Measurements from ENCODE around the gene SYTL3.
"Not testable (repeated sequence)": the region's sequence is repeated elsewhere in the genome, so short reads cannot be mapped to it uniquely, and the experiment has no call there.

The SYTL3 gene

DNA sequence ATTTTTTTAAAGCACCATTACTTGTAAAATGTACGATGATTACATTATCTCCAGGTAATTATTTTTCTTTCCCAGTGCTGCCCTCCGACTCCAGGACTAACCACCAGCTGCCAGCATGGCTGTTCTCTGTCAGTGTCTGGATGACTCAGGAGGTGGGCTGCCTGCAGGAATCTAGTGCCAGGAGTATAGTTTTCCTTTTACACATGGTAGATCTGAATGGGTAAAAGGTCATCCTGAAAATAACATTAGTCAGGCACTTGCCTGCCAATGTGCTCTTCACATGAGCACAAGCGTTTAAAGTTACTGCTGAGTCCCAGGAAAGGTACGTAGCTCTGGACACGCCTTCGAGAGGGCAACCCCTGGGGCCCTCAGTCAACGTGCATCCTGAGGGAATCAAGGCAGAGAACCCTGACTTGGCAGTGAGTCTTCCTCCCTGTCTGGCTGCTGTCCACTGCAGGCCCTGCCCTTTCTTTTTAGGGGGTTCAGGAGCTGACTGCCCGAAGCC lies 7.7 kb upstream of the SYTL3 start:
- DNase-seq, result no peak

DNA sequence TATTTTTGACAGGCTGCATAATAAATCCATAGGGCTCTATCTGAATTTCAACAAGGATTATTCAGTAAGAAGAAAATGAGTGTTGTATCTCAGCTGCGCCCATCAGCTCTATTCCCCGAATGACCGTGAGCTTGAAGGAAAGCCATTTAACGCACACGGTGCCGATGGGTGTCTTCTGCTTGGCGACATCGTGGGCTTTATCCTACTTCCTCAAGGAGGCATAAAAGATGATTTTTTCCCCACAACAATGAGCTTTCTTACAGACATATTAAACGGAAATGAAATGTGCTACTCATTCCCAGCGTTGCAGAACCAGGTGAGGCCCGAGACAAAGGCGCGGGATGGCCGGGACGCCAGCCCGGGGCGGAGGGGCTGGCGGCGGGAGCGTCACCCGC lies 6.0 kb upstream of the SYTL3 start:
- no peak for DNase-seq

DNA sequence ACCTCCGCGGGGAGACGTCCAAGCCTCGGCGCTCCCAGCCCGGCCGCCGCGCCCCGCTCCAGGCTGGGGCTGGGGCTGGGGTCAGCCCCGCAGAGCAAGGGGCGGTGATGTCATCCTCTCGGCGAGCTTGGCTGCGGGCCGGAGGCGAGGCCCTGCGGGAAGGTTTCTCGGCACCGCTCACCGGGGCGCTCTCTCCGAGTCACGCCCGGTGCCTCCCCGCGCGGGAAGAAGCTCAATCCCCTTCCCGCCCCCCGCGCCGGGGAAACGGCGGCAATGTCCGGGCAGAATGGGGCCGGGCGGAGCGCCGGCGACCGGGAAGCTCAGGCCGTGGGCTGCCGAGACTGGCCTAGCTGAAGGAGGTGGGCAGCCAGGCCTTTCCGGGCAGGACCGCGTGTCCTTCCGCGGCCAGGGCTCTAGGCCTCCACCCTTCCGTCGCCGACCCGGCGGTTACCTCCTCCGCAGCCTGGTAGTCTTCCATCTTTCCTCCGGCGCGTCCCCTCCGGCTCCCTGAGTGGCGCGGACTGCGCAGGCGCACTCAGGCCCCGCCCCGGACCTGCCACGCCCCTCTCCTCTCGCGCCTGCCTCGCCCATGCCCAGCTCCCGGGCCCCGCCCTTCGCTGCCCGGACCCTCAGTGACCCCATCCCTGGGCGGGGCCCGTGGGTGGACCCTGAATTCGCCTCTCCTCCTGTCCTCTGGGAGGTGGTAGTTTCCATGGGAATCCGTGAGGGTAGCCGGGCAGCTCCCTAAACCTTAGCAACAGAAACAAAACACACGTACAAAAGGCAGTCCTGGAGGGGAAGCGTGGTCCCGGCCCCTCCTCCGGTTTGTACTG lies 5.4 kb upstream of the SYTL3 start, which contains the start of gene DYNLT1:
Gene DYNLT1 (minus strand): TSS at position 513 of the 833 bp plus-strand sequence. CDS start 35 bp downstream, at position 478.
- DNase-seq, result no peak

DNA sequence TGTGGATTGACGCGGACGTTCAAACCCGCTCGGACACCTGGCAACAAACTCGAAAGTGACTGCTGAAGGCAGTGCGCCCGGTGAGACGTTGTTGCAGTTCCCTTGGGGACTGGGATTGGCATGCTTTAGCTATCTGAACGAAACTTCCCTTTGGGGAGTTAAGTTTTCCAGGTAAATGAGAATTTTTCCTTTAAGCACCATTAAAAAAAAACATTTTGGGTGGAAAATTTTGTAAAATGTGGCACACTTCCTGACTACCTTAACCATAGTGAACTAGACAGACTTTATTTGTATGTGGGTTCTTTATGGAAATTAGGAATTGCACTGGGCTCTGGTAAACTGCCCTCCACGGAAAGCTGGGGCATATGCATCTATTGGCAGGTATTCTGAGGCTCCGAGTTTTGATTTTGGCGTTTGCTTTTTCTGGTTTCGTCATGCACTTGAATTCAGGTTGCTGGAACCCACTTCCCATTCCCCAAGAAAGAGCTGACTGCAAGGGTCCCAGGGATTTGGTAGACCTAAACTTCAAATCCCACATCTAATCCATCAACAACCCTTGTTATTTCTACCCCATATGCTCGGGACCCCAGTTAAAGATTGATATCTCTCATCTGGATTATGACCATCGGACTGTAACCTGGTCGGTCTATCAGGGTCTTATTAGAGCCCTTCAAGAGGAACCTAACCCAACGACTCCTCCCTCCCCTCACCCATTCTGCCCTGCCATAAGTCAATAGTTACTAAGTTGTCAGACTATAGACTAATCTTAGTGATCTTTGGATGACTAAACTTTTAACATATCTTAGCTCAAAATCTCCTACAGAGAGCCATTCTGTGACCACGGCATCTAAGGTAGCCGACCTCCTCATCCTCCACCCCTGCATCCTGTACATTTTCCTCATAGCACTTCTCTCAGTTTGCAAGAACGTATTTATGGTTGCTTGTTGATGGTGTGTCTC lies 4.5 kb upstream of the SYTL3 start:
- DNase-seq, result no peak

DNA sequence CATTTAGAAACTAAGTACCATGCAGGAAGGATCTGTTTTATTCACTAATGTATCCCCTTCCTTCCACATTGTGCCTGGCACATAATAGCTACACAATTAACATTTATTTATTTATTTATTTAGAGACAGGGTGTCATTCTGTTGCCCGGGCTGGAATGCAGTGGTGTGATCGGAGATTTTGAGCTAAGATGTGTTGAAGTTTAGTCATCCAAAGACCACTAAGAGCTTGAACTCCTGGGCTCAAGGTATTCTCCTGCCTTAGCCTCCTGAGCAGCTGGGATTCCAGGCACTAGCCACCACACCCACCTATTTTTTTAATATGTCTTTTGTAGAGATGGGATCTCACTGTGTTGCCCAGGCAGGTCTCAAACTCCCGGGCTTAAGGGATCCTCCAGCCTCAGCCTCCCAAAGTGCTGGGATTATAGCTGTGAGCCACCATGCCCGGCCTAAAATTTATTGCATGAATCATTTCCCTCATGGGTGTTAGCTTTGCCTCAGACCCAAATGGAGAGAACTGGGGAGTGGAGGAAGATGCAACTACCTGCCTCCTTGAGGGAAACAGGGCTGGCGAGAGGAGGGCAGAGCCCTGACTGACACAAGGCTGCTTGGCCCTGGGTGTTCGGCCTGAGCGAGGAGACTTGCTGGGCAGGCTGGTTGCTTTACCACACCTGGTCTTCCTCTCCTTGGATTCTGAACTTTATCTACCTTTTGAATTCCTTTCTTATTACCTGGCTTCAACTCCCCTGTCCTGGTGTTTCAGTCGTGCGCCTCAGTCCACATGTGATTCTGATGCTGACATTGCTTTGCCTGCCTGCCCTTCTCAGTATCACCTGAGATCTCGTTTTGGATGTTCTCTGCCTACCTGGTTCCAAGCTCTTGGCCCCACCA lies 3.6 kb upstream of the SYTL3 start:
- no peak for DNase-seq

DNA sequence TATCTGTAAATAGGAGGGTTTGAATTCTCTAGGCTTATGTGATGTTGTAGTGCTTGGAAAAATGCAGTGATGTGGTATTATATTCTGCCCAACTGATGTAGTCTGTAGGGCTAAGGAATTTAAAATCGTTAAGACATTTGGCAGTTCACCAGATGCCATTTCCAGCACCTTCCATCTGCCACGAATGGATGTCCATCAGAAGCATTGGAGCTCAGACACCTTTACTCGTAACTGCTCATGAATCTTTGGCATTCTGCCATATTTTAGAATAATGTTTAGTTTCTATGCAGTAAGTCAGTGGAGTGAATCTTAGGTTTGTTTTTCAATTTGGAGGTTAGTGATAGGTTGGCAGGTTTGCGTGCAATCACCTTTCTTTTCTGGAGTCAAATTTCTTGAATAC lies 2.4 kb upstream of the SYTL3 start:
- no peak for DNase-seq

DNA sequence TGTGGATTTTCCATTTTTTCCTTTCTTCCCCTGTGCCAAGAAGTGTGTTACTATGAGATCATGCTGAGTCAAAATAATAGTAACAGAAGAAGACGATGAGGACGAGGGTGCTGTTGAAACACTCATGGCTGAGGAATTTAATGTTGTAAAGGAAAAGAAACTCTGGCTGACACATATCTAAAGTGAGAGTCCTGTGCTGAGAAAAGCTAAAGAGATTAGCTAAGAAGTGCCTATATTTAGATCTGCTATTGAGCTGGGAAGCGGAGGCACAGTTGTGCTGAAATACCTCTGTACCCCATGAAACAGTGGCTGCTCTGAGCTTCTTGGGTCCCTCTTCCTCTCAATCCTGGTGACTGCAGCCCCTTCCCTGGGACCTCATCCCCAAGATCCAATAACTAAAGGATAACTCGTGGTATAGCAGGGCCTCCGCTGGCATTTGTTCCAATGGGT lies 1.1 kb upstream of the SYTL3 start:
- no peak for DNase-seq

DNA sequence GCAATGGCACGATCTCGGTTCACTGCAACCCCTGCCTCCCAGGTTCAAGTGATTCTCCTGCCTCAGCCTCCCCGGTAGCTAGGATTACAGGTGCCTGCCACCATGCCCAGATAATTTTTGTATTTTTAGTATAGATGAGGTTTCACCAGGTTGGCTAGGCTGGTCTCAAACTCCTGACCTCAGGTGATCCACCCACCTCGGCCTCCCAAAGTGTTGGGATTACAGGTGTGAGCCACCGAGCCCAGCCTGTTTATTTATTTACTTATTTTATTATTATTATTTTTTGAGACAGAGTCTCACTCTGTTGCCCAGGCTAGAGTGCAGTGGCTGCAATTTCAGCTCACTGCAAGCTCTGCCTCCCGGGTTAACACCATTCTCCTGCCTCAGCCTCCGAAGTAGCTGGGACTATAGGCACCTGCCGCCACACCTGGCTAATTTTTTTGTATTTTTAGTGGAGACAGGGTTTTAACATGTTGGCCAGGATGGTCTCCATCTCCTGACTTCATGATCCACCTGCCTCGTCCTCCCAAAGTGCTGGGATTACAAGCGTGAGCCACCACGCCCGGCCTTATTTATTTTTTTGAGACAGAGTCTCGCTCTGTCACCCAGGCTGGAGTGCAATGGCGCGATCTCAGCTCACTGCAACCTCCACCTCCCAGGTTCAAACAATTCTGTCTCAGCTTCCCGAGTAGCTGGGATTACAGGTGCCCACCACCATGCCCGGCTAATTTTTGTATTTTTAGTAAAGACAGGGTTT lies 2.3 kb downstream of the SYTL3 start:
- DNase-seq, result not testable (repeated sequence)

DNA sequence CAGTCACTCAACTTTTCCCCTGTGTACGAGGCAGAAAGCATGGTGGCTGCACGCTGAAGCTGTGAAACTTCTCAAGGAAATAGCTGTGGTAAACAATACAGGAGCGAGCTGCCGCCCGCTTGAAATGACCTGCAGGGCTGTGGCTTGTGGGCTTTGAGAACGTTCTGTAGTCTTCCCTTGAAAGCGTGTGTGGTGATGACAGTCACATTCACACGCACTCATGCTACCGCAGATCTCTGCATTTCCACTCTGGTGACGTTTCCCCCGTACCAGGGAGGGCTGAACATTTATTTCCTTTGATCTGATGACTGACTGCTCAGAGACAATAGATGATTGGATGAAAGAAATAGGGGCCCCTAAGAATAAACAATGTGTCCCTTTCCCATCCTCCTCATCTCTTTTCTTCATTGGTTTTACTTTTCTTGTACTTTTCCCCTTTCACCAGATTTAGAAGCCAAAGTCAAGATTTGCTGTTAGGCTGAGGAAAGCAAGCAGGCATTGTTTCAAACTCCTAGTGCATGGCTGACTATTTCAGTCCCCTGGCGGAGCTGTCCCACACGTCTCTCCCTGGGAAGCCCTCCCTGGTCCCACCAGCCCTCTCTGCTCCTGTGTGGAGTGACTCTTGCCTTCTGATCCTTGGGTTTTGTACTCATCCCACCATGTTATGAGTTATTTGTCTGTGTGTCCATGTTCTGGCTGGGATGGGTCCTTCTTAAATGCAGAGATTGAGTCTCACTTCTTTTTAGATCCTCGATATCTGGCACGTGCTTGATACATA lies 3.9 kb downstream of the SYTL3 start:
- DNase-seq, result no peak

DNA sequence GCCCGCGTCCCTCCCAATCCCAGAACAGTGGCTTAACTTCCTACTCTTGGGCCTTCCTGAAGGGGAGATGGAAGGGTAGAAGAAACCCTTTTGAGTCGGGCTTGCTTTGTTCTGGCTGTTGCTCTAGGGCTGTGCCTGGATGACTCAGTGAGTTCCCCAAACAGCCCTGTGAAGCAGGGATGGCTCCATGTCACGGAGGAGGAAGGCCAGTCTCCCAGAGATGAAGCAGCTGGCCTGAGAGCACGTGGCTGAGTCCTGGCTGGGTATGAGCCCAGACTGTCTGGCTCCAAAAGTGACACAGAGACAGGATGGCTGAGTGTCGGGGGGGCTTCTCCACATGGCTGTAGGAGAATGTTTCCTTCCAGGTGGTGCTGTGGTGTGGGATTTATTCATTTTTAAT lies 4.6 kb downstream of the SYTL3 start:
- DNase-seq, result no peak

DNA sequence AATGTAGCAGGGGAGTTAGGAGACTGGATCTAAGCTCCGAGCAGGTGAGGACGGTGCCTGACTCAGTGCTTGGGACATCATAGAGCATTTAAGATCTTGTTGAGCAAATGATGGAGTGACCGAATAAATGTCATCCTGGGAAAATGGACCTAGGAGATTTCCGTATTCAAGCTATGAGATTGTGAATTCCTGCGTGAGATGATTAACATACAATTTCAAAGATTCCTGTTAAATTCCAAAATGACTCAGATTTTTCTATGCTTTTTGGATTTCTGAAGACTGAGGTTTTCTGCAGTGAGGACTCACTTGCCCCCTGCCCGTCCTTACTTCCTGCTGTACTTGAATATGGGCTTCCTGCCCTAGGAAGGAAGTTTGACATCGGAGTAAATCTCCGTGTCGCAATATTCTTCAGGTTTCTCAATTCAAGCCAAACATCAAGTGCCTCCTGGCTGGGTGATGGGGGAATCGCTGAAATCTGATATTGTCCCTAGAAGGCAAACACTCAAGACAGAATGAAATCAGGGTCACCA lies 5.2 kb downstream of the SYTL3 start:
- DNase-seq, result no peak

DNA sequence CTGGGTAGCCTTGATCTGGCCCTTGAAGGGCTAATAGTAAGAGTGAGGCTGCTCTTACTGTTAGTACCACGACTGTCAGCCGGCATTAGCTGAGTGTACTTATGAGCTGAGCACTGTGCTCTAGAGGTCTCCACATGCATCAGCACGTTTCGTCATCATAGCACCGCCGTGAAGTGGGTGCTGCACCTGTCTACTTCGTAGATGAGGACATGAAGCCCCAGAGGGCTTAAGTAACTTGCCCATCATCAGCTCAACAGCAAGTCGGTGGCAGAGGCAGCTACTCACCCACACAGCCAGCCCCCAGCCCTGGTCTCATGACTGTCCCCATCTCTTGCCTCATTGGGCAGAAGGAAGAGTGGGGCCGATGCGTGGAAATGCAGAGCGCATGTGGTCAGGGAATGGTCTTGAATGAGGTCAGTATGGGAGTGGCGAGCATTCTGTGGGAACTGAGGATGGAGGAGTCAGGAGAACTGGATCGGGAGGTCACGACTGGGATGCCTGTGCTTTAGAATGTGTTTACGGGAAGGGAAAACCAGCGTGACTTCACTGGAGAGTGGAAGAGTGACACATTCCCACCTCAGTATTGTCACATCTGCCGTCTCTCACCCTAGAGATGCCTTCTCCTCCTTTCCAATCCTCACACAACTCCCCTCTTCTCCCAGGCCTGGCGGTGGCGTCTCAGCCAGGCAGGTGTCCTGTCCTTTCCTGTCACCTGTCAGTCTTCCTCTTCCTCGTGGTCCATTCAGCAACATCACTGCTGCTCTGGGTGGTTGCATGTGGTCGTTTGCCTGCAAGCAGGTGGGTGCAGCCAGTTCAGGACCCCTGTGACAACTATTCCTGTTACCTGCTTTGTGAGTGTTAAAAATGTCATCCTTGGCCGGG lies 6.0 kb downstream of the SYTL3 start:
- DNase-seq, result no peak

DNA sequence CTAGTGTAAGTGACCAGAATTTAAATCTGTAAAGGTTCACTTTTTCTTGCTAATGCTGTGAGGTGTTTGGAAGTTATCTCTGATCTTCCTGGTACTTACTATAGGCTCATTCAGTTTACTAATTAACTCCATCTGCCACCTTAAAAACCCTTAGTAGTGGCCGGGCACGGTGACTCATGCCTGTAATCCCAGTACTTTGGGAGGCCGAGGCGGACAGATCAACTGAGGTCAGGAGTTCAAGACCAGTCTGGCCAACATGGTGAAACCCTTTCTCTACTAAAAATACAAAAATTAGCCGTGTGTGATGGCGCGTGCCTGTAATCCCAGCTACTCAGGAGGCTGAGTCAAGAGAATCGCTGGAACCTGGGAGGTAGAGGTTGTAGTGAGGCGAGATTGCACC lies 7.1 kb downstream of the SYTL3 start:
- DNase-seq, result not testable (repeated sequence)

DNA sequence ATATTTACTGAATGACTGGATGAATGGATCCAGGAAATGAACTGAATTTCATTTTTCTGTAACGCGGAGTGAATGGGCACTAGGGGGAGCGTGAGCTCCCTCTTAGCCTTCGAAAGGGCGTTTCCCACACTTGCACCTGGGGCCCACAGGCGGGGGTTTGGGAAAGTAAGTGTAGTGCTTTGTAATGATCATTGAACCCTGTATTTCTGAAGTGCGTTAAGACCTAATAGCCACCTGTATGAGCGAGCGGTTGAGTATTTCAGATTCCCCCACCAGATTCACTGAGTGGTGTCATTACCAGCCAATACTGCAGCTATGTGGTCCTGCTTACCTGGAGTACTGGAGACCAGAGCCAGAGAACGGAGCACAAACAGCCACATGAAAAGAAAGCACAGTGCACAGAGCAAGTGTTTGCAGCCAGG lies 10.5 kb downstream of the SYTL3 start:
- DNase-seq, result no peak

DNA sequence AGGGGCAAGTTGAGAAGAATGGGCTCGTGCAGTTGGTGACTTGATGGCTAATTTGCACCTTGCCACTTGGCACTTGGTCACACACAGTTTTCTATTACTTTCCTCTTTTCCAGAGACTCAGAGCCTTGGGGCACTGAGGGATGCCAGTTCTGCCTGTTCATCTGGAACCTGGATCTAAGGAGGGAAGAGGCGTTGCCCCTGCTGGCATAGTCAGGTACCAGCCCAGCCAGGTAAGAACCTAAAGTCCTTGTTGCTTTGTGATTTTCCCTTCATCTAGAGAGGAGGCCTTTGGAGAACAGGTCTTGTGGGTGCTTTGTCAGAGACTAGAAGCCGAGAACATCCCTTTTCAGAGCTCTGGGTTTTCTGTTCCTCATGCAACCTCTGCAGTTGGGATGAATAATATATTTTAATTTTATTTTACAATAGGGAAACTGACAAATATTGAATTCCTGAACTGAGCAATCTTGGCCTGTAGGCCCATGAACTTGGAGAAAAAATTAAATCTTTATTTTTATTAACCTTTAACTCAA lies 11.4 kb downstream of the SYTL3 start:
- DNase-seq, result no peak

DNA sequence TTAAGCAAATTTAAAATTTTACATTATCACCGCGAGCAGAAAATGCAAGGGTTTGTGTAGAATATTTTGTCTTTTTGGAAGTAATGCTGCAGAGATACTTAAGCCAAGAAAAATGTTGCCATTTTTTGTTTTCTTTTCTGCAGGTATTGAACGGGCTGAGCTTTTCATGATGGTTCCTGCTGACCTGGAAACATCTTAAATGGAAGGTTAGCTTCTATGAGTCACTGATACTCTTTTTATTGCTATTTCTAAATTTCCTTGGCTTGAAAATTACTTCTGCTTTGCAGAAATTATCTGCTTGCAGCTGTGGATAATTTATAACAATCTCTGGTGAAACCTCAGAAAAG lies 12.7 kb downstream of the SYTL3 start:
- DNase-seq, result no peak

DNA sequence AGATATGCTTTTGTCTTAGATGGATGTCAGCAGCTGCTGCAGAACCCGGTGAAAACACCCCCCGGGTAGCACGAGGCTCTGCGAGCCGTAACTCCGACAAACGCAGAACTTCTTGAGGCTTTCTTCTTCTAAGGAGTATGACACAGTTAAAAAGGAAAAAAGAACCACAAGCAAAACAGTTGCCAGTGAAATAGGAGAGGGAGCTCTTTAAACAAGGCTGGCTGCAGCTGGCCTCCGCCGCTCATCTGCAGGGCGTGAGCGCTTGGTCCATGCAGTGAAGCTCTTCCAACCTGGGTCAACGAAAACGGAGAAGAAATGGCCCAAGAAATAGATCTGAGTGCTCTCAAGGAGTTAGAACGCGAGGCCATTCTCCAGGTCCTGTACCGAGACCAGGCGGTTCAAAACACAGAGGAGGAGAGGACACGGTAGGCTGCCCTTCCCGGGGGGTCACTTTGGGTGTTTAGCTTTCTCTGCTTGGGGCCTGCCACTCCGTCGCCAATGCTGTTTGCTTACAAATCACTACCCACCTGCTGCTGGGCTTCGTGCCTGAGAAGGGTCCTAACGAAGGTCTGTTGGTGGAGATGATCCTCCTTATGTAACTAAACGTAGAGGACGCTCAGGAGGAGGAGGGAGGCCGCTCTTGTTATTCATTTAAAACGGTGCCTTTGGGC lies 13.2 kb downstream of the SYTL3 start:
- peak; percentile 71 for DNase-seq

DNA sequence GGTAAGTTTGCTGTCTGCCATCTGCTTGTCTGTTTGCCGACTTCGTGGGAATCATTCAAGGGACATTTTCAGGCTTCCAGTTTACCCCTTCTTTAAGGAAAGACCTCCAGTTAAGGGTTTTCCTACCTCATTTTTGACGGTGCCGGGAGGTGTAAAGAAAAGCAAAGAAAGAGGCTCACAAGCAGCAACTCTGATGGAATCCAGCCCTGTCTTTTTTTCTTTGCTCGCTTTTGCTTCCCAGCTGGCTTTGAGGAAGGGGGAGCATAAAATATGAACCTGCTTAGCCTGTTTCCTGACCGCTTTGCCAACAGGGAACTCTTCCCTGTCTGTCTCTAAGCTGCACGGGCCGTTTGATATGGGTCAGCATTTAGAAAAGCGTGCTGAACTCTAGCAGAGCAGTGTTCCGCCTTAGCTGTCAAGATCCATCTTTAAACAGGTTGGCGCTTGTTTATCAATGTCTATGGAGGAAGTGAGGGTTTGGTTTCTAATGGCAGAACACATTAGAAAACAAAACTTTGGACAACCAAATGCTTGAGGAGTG lies 13.8 kb downstream of the SYTL3 start:
- DNase-seq, result no peak

Measured in NCI-H2081 treated with DMSO at 0.1 percent for 48 hours (cell line).